T47D (cell line): ENCODE data around the gene RERG.
A peak's percentile ranks its signal among the peaks of the same experiment; 100 is the strongest.

ENCODE experiments used
- DNase-seq, 2 experiments: peaks; one replicate each; pipeline versions ENCODE4 v3.0.0 to v3.0.0-alpha.2; 2011 to 2012; ENCODE audit warnings: low read depth in 1 of 2, low spot score in 1 of 2
- JUND ChIP-seq: IDR thresholded peaks from 2 replicates; pipeline ENCODE4 v1.6.1; 2012; ENCODE audit warnings: low read depth
- in situ Hi-C: cut with HindIII; loops from 2 replicates; pipeline ENCODE4 v1.10.0; 2016; ENCODE audit warnings: low sequenced_read_pairs, low pct_unique_long_range_greater_than_20kb

The RERG gene

DNA sequence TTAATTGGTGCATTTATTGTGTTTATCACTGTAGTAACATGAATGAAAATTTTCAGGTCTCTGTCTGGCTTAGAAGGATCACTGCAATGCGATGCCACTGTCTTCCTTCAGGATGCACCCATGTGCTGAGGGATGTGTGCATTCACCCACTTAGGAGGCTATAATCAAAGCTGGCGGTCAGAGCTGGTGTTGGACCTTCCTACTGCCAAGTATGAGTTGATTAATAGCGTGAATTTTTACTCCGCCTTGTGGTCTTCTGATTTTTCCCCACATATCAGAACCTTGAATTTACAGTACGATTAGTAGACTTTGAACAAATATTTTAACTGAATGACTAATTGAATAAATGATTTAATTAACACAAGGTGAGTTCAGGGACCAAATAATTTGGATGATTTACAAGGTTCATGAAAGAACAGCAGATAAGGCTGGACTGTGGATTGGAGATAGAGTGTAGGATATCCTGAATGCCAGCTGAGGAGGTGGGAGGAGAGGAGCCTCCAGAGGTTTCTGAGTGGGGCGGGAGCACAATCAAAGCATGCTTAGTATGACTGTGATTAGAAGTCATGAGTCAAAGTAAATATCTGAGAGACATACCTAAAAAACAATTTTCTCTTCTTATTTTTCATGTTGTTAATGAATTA lies 50.1 kb downstream of the RERG start:
- in situ Hi-C loops: no loop called here
- DNase-seq: no peak
- TF ChIP-seq JUND: no peak

DNA sequence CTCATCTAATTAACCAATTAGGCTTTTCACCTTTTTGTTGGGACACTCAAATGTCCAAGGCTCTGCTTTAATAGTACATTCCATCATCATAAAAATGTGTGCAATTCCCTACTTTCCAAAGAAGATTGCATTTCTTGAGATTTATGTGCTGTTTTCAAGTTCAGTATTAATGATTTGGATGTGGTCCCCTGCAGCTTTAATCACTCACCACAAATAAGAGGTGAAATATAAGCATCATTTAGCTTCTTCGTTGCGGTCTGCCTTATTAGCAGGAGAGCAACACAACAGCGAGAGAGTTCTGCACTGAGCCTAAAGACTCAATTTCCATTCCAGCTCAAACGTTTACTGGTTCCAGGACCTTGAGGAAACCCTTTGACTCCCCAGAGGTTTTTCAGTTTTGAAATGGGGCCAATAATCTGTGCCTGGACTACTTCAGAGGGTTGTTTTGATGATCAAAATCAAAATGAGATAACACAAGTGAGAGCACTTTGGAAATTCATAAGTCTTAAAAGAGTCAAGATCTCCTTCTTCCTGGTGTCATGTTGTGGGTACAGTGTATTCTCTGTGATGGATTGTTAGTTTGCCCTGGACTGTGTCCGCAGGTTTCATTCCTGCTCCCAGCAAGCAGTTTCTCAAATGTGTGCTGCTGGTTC lies 53.1 kb downstream of the RERG start:
- no peak for DNase-seq
- TF ChIP-seq JUND: no peak
- in situ Hi-C loops: no loop called here

DNA sequence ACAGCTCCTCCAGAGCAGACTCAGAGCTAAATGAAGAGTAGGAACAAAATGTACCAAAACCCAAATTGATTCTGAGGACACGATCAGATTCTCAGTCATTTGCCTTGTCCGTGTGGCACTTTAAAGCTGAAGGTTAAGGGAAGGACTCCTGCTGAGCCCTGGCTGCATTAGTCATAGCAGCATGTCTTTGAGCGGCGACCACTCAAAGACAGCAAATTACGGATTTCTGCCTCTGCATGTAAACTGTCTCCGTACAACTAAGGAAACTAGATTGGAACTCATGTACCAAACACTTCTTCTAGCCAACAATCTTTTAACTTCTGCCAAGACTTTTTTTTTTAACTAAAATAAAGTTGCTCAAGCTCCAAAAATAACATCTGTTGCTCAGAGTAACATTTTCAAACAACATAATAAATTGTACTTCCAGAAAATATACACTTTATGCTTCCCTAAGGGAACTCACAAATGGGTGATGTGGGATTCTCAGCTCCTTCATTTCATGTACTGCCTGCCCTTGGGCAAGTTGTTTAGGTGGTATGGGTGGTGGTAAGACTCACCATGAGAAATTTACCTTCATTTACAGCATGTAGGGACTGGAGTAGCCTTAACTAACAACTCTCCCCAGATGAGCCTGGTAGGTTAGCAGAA lies 56.1 kb downstream of the RERG start:
- no peak for TF ChIP-seq JUND
- DNase-seq: no peak
- in situ Hi-C loops: no loop called here

DNA sequence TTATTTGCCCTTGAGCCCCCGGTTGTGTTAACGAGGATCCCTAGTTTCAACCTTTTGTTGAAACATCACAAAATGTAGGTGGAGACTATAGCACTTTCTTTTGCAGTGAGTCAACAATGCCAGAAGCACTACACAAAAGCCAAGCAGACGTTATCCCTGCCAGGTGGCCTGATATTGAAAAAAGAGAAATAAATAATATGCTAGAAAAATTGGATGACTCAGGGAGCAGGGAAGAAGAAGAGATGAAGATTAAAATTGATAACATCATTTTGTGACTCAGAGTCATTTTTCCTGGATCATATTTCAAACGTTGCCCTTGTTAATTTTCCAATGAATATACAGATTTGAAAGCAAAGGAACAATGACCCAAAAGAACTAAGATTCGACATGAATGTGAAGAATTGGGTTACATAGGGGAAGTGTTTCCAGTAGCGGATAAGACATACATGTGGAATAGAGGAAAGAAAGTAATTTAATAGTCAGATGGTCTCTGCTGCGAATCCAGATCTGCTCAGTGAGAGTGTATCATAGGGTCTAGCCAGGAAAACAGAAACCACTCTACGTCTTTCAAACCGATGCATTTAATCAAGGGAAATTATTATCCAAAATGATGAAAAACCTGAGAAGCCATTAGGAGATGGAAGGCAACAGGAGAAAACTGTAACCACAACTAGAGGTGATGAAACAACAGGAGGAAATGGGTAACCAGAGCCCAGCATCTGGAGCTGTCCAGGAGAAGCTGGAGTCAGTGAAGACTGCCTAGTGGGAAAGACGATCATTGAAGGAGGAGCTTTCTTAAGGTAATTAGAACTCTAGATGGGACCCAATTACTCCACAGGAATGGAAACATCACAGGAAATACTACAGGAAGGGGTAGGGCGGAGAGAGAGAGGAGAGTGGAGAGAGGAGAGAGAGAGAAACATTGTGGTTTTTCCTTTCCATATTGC lies 57.9 kb downstream of the RERG start:
- TF ChIP-seq JUND: no peak
- no peak for DNase-seq
- in situ Hi-C loops: no loop called here

DNA sequence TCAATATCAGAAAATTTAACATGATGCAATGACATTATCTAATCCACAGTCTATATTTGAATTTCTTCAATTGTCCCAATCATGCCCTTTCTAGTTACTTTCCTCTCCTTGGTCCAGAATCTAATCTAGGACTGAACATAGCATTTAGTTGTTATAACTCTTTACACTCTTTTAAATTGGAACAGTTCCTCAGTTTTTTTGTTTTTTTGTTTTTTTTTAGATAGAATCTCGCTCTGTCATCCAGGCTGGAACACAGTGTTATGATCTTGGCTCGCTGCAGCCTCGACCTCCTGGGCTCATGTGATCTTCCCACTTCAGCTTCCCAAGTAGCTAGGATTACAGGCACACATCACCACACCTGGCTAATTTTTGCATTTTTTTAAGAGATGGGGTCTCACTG lies 63.1 kb downstream of the RERG start:
- in situ Hi-C loops: no loop called here
- DNase-seq: no peak
- no peak for TF ChIP-seq JUND

DNA sequence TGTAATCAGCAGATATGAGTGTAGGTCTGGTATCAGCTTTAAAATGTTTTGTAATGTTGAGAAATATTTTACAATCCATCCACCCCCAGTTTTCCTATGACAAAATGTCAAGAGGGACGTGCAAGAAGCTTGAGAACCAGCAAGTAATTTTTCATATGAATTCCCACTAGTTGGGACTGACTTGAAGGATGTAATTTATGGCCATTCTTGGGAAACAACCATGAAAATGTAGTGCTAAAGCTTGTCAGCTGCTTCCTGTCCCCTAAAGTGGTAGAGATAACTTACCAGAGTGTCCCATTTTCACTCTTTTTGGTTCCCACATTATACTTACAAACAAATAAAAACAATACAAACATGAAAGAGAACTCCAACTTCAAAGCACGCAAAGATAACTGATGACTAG lies 63.9 kb downstream of the RERG start:
- in situ Hi-C loops: no loop called here
- TF ChIP-seq JUND: no peak
- no peak for DNase-seq

DNA sequence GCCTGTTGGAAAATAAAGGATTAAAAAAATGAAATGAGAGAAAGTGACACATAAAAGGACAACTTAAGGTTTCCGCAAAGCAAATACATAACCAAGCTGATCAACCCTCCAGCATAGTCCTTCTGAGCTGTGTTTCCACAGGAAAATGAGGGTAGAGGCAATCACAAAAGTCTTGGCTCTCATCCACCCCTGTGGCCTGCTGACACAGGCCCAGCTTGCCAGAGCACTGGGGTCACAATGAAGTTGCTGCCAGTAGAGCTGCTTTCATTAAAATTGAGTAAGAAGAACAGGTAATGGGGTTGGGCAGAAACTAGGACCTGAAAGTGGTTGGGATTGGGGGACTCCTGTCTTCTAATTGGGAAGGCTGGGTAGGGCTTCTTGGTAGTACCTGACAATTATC lies 65.9 kb downstream of the RERG start:
- in situ Hi-C loops: no loop called here
- peak in 1 of 2 experiments; percentile 28 for DNase-seq
- no peak for TF ChIP-seq JUND

DNA sequence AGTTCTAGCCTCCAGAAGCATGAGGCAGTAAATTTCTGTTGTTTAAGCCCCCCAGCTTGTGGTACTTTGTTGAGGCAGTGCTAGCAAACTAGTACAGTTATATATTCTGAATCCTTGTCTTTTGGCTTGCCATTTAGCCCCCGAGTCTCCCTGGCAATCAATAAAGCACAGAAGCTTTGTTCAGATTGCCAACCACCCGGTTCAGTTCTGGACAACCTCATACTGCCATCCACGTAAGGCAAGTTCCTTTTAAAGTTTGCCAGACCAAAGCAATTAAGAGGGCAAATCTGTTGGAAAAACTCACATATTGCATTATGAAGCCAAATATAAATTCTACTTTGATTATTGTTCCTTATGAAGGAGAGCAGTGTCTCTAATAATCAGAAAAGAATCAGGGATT lies 67.1 kb downstream of the RERG start:
- no peak for TF ChIP-seq JUND
- in situ Hi-C loops: no loop called here
- DNase-seq: no peak

DNA sequence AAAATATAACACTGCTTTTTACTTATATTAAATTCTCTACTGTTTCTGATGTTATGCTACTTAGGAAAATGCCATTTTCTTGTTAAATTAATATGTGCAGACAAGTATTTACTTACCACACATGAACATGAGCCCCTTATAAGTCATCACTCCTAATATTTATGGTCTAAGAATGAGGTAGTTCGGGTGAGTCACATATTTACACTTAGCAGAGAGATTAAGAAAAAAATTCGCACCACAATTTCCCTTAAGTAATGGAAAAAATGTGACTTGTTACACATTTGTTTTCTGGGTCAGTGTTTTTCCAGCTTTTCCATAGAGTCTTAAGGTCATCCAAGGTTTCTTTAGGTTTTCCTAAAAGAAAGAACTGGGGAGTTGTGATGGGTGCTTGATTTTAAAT lies 68.3 kb downstream of the RERG start:
- in situ Hi-C loops: no loop called here
- TF ChIP-seq JUND: no peak; the same call in 1 of the 2 replicates
- DNase-seq: no peak

DNA sequence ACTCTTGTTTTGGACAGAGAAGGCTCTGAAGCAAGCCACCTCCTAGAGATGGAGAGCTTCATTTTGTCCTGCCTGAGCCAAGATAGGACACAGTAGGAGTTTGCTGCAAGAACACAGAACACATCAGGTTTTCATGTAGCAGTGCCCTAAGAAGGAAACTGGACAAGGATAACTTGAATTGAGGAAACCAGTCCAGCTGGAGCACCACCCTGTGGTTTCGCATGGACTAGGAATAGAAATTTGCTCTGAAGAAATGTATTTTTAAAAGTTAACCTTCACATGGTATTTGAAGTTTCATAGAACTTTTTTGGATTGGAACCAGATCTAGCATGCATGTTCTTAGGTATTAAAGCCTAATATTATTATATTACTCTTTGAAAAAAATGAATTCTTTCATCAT lies 68.8 kb downstream of the RERG start:
- no peak for TF ChIP-seq JUND
- peak in 1 of 2 experiments; percentile 73 for DNase-seq
- in situ Hi-C loops: no loop called here

DNA sequence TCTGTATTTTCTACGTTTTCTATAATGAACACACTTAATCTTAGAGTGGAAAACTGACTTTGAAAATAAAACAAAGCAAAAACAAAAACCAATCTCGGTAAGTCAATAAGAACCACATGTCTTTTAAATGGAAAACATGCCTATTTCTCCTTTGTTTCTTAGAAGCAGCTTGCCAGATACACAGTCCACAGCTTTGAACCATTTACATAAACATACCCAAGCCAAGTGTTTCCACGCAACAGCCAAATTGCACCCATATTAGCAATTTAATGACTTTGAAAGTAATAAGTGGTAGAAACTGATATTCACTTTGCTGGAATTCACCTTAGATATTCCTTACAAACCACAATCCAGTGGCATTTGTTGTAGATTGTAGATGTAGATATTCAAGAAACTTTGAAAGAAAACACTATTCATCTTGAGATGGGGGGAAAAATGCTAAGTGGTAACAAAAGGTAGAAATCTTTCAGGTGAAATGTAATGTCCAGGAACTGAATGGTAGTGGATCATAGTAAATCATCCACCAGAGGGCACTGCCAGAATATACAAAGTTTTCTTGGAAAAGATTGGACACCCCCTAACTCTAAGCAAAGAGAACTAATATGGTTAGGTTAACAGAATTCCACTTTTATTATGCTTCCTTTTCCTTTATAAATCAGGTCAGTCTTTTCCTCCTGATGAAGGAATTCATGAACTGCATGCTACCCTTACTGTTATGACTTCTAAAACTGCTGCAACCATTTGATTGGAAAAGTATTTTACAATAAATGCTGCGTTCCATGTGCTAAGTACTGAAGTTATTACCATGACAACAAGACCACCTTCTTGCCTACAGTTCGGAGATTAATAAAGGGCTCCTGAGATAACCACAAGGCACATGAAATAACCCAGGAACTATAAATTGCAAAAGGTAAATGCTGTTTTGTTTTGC lies 69.8 kb downstream of the RERG start:
- in situ Hi-C loops: no loop called here
- DNase-seq: peak in 1 of 2 experiments; percentile 59
- no peak for TF ChIP-seq JUND
